HS-5 (cell line): ENCODE results near the gene RABL3.
A peak's percentile ranks its signal among the peaks of the same experiment; 100 is the strongest.
"Not testable (repeated sequence)": the region's sequence is repeated elsewhere in the genome, so short reads cannot be mapped to it uniquely, and the experiment has no call there.

Experiments used
- DNase-seq: peaks from one replicate; pipeline ENCODE4 v3.0.0-alpha.2; 2012; ENCODE audit warnings: low read depth

Gene RABL3

DNA sequence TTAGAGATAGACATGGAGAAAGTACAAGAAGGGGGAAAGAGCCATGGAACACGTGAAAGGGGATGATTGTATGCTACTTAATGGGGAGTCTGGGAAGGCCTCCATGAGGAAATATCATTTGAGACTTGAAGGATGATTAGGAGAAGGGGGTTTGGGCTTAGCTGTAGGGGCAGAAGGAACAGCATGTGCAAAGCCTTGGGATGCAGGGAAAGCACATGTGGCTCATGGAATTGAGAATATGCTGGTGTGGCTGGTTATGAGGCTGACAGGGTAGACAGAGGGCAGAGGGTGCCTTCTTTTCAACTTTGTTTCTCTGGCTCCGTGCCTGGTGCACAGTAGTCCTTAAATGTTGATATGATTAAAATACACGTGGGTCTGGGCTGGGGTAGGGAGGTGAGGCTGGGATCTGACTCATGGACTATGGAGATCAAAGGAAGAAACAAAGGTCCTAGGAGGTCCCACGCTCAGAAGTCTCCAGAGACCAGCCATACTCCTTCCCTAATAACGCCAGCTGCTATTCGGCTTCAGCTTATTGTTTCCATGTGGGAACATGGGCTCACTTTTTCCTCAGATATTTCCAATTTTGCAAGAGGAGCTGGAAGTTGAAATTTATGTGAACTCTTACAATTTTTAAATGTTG, 1.4 kb upstream of the RABL3 start:
- DNase-seq: no peak

DNA sequence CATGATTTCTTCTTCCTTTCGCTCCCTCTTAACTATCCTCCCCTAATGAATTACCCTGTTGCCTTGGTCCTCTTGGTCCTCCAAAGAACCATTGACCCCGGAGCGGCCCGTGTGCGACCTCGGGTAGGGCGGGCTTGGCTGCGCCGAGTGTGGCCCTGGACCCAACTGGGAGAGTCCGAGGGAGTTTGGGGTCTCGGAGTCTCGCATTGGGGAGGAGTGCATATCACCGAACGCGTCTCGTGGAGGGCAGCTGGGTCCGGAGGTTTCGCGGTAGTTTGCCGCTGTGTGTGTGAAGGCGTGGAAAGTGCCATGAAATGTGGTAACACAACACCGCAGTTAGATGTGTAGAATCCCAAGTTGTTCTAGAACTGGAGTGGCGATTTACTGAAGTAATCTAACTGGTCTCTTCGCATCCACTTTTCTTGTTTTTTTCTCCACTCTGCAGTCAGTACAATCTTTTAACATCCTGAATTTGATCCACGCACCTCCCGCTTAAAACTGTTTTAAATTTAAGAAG, 591 bp upstream of the RABL3 start:
- DNase-seq: no peak

DNA sequence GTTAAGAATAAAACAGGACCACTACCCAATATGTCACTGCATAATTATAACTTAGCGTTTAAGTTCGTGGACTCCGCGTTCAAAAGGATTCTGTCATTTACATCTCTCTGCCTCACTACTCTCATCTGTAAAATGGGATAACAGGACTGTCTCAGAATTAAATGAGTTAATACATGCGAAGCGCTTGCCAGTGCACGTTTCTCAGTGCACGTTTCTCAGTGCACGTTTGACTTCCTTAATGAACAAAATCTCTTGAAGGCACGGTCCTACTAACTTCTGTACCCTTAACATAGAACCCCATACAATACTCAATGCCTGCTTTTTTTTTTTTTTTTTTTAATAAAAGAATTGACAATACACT, 499 bp downstream of the RABL3 start:
- peak; percentile 49 for DNase-seq

DNA sequence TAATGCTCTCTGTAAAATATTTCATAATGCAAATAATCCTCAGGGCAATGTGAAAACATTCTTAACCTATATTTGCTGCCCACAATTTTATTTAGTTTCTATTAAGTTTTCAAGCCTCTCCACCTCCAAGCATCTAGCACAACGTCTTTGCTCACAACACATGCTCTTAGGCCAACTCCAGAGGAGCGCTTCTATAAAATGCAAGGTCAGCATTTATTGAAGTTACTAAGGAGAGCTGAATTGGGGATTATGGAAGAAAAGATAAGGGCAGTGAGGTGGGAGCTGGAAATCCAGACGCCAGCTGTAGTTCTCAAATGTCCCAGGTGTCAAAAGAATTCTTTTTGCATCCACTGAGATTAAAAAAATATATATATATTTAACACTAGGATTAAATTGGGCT, 996 bp downstream of the RABL3 start:
- no peak for DNase-seq

DNA sequence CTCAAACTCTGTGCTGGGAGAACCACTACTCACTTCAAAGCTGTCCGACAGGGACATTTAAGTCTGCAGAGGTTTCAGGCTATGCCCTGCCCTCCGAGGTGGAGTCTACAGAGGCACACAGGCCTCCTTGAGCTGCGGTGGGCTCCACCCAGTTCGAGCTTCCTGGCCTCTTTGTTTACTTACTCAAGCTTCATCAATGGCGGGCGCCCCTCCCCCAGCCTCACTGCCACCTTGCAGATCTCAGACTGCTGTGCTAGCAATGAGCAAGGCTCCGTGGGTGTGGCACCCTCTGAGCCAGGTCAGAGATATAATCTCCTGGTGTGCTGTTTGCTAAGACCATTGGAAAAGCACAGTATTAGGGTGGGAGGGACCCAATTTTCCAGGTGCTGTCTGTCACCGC, 4.3 kb downstream of the RABL3 start:
- not testable (repeated sequence) for DNase-seq

DNA sequence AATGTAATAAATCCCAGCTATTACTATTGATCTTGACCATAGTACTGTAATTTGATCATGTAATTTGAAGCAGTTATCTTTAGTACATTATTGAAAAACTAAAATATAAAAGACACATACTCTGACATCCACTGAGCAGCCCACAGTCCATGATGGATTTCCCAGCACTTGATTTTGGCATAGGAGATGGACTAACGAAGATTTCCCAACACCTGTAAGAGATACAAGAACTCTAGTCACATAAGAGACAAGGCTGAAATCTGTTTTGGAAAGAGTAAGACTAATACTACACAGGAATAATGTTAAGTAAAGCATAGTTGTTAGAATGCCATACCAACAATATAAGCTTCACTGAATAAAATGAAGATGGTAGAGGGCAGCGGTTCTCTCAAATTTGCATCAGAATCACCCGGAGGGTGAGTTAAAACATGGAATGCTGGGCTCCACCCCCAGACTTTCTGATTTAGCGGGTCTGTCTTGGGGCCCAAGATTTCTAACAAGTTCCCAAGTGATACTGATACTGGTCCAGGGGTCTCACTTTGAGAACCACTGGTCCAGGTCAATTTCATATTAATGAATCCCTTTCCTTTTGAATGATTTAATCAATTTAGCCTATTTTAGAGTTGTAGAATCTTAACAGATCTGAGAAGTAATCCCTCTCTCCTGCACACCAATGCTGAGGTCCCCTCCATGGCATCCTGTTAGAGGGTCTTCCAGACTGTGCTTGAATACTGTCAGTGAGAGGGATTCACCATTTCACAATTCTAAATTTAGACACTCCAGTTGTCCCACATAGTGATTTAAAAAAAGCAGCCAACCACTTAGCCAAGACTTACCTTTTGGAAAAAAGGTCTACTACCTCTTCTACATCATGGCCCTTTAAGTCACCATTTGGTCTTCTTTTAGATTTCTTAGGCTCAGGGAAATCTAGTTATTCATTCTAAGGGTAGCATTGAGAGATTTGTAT, 11.5 kb downstream of the RABL3 start:
- no peak for DNase-seq

DNA sequence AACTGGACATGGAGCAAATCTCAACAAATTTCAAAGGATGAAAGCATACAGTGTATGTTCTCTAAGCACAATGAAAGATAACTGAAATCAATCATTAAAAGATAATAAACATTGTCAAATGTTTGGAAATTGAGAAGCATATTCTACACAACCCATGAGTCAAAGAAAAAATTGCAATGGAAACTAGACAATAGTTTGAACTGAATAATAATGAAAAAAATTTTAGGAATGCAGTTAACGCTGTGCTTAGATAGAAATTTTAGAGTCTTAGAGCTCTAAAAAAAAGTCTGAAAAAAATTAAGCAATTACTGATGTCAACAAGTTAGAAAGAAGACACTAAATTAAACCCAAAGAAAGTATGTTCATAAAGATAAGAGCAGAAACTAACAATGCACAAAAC, 15.5 kb downstream of the RABL3 start:
- DNase-seq: no peak

DNA sequence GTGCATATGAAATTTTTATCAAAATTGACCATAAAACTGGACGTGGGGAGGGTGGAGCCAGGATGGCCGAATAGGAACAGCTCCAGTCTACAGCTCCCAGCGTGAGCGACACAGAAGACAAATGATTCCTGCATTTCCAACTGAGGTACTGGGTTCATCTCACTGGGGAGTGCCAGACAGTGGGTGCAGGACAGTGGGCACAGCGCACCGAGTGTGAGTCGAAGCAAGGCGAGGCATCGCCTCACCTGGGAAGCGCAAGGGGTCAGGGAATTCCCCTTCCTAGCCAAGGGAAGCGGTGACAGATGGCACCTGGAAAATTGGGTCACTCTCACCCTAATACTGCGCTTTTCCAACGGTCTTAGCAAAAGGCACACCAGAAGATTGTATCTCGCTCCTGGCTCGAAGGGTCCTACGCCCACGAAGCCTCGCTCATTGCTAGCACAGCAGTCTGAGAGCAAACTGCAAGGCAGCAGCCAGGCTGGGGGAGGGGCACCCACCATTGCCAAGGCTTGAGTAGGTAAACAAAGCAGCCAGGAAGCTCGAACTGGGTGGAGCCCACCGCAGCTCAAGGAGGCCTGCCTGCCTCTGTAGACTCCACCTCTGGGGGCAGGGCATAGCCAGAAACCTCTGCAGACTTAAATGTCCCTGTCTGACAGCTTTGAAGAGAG, 23.0 kb downstream of the RABL3 start:
- DNase-seq: not testable (repeated sequence)

DNA sequence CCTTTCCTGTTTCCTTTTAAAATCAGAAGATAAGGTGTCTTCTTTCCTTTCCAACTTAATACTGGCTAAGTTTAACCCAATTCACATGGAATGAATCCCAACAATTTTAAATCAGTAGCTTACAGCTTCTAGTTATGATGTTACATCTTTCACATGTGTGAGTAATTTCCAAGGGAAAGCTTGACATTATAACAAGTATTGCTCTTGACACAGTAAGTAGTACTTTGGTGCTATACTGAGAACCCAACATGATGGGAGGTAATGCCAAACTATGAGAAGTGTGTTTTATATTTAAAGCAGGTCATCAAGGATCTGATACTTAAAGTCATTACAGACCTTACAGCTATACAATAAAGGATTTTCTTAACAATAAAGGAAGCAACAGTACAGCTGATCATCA, 29.1 kb downstream of the RABL3 start:
- DNase-seq: no peak

DNA sequence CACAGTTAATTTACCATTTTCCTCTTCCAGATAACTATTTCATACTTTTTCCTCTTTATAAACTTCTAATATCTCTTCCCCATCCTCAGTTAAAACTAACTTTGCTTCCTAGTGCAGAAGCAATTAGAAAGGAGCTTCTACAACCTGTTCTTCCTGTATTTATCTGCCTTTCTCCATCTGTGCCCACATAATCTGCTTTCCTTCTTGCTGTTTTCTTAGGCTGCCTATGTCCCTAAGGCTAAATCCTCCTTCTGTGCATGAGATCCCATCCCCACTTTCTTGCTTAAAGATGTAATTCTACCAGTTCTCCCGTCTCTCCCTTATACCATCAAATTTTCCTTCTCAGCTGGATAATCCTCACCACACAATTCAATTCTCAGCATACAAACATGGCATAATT, 31.9 kb downstream of the RABL3 start:
- DNase-seq: no peak

DNA sequence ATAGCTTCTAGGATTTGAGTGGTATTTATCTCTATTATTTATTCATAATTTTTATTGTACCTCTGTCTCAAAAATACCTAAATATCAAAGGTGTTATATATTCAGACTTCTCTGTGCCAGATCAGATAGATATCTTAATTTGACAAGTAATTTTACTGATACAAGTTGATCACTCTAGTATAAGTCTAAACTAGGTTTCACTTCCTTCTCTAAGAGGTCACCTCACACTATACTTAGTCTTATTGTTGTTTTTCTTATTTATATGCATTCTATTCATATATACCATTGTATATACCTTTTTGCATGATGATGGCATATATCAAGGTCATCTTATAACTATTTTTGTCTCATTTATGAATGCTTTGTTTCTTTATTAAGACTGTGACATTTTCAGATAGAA, 33.9 kb downstream of the RABL3 start:
- no peak for DNase-seq

DNA sequence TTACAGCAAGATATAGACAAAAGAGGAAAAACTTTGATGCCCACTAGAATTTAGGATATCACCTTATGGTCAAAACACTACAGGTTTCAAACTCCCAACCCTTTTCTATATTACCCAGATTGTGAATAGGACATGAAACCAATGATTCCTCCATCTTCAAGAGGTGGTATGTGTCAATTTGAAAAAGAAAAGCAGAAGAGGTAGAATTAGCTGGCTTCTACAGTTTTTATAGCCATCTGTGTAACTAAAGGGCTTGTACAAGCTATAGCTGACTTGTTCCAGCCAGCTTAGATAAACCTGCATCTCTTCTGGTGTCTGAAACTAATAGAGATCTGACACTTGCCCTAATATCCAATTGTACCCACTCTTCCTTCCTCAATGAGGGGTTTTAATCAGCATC, 35.4 kb downstream of the RABL3 start:
- DNase-seq: no peak

DNA sequence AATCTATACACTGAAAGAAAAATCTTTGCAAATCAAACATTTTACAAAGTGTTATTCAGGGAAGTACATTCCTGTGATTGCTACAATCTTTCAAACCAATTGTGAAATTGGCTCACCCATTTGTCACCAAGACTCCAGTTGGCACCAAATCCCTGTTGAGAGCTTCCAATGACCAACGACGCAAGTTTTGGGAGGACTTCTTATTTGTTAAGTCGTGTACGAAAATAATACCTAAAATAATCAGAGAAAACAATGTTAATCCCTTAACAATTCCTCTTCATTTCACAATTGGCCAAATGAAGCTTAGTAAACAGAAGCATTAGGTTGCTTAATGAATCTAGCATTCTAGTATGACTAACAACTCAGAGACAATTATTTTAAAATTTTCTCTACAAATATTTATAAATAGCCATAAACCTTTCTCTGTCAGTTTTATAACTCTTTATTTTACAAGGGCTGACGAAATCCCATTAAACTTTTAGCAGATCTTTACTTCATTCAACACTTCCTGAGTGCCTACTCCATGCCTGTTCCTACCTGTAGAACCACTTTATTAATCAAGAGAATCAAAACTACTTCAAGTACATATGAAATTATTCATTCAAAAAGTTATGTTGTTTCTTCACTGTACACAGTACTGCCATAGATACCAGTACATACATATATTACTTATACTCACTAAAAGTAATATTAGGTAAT, 36.3 kb downstream of the RABL3 start:
- DNase-seq: no peak

DNA sequence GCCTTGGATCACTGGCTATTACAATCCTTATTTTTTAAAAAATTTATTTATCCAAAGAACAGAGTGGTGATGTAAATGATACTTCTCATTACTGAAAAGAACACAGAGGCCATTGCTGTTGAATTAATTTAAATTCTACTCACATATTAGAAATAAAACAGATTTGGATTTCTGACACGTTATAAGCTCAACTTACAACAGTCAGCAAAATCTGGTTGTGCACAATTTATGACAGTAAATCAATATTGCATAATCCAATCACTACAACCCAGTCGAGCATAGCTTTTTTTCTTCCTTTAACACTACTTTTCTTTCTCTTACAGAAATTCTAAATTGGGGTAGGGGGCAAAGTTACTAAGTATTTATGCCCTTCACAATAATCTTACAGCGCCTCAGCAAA, 43.0 kb downstream of the RABL3 start:
- DNase-seq: no peak

DNA sequence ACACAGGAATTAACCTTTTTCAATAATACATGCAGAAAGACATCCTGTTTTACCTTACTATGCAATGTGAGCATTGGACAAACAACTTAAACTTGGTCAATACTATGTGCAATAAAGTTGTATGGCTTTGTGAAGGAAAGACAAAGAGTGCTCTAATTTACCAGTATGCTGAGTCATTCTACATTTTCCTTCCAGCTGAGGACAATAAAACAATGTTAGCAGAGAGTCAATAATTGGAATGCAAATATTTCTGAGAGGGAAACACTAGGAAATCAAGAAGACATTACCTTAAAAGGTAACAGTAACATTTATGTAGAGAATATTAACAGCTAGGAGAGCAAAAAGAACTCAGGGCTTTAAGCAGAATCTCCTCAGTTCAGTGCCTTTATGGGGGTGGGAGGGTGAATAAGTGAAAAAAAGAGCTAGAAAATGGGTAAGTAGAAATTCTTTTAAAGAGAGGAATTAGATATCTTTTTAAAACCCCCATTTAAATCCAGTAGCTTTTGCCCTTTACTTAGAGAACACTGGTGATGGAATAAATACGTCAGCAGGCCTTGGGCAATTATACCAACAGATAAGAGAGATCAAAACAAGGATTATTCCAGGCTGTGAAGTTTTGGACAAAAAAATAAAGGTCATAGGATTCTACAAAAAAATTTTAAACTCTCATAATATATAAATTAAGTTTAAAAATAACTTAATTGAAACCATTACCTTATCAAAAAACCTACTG, 48.7 kb downstream of the RABL3 start:
- peak; percentile 13 for DNase-seq

DNA sequence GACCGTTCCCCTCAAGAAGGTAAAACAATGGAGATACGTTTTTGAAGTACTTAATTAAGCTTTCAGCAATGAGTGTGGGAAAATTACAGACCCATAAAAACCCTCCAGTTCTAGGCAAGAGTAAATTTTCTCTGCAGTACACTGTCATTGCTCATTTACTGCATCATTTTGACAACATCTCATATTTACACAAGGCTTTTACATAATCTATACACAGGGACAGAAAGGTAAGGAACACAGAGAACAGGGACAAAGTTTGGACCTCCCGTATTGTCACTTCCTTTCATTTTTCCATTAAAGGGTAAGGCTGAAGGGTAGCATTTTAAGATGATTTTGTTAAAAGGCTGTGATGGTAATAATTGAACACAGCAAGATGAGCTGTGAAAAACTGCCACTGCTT, 52.9 kb downstream of the RABL3 start:
- no peak for DNase-seq

DNA sequence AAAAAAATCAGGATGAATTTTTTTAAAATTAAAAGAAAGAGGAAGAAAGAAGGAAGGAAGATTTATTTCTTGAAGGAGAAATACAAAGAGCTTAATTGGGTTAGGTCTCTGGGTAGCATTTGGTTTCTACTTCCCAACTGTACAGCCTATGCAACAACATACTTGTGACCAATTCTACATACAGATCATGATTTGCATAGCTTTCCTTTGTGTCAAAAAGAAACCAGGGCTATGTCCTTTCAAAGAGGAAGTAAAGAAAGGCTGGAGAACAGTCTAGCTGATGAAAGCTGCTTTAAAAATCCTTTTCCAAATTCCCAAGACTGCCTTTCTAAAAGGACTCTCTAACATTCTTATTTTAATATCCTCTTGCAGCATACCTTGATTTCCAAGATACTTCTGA, 54.2 kb downstream of the RABL3 start:
- peak; percentile 14 for DNase-seq

DNA sequence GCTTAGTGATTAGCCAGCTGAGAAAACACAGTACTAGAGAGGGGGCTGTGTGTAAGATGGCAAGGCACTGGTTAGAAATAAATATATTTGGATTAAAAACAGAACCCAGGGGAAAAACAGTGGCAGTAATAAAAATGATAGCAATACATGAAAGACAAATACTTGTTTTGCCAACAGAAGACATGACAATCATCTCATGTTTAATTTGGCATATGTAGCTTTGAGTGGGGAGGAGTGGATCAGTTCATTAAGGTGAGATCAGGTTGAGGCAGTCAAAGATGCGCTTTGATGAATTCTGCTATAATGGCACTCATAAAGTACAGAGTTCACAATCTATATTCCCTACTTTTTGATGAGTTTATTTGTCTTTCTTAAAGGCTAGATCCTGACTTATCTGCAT, 56.9 kb downstream of the RABL3 start:
- DNase-seq: no peak

DNA sequence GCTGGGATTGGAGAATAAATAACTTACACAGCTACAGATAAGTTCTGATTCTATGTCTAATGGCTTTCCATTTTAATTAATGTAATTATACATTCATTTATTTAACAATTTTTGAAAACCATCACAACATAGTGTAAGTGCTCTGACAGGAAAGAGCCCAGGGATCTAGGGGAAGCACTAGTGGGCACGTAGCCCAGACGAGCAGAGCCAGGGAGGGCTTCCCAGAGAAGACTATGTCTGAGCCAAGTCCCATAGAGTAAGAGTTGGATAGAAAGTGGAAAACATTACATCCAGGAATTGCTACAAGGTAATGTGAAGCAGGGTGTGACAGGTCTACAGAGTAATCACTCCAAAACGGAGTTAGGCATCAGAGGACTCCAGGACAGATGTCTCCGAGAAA, 57.4 kb downstream of the RABL3 start:
- DNase-seq: no peak

DNA sequence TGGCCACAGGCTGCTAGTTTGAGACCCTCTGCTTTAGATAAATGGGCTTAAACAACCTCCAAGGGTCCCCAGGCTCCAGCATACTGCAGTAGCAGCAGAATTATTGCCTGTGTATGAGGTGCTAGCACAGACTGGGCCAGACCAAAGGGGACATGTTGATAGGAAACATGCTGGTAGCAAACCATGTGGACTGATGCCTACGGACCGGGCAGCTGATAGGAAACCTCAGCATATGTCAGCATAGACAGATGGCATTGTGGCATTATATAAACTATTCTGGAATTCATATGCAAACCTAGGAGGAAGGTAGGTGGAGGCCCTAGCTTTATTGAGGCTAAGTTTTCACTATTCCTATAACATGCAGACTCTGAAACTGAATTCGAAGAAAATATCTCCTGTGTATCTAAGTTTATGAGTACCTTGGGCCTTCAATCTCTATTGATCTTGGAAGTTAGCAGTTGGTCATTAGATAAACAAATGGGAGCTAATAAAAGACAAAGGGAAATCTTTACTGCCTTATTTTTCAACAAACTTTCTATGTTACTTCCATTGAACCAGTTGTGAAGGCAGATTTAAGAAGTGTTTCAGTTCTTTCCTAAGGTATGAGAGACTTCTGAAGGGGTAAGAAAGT, 58.5 kb downstream of the RABL3 start:
- DNase-seq: no peak

DNA sequence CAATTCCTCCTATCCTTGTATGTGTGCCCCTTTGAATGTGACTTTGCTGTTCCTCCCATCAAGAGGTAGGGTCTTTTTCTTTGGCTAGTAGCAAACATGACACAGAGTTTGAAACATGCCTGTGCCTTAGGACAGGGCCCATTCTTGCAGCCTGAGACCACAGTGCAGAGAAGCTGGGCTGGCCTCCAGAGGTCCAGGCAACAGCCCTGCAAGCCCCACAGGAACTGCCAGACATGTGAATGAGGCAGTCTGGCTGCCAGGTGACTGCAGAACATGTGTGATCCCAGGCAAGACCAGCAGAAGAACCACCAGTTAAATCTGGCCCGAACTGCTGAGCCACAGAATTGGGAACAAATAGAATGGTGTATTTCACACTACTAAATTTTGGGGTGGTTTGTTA, 59.1 kb downstream of the RABL3 start:
- DNase-seq: no peak
